8988T (cell line): ENCODE data around the gene MRGPRG.
A peak's percentile ranks its signal among the peaks of the same experiment; 100 is the strongest.

ENCODE experiments used
- DNase-seq: peaks from one replicate; pipeline ENCODE4 v3.0.0; 2011

Gene MRGPRG

GRCh38 chr11:3206922-3207204 is 11.8 kb downstream of the MRGPRG start:
- no peak for DNase-seq

GRCh38 chr11:3206156-3206921 is 12.3 kb downstream of the MRGPRG start:
- no peak for DNase-seq

GRCh38 chr11:3205261-3206155 is 13.1 kb downstream of the MRGPRG start:
- no peak for DNase-seq

GRCh38 chr11:3204141-3205015 is 14.2 kb downstream of the MRGPRG start:
- DNase-seq = no peak

- no peak for DNase-seq
These were observed 15.2 kb downstream of the MRGPRG start for GRCh38 chr11:3203221-3204043.

GRCh38 chr11:3202759-3203158 is 15.9 kb downstream of the MRGPRG start:
- no peak for DNase-seq

GRCh38 chr11:3202305-3202704 is 16.3 kb downstream of the MRGPRG start:
- no peak for DNase-seq

- peak; percentile 31 for DNase-seq
These were observed 16.9 kb downstream of the MRGPRG start for GRCh38 chr11:3201677-3202181.

GRCh38 chr11:3201112-3201581 is 17.5 kb downstream of the MRGPRG start:
- peak; percentile 26 for DNase-seq

GRCh38 chr11:3200388-3201111 is 18.1 kb downstream of the MRGPRG start:
- DNase-seq = peak; percentile 35

- peak; percentile 28 for DNase-seq
These were observed 18.9 kb downstream of the MRGPRG start for GRCh38 chr11:3199537-3200295.

GRCh38 chr11:3198815-3199214 is 19.8 kb downstream of the MRGPRG start:
- peak; percentile 21 for DNase-seq

GRCh38 chr11:3197878-3198528 is 20.6 kb downstream of the MRGPRG start:
- peak; percentile 37 for DNase-seq

- no peak for DNase-seq
These were observed 21.4 kb downstream of the MRGPRG start for GRCh38 chr11:3197044-3197695.

- DNase-seq = peak; percentile 38
These were observed 22.2 kb downstream of the MRGPRG start for GRCh38 chr11:3196161-3197043.

- peak; percentile 81 for DNase-seq
These were observed 23.1 kb downstream of the MRGPRG start for GRCh38 chr11:3195251-3196160.
